Fibroblast of lung (primary cell): ENCODE measurements around the gene ZACN.

Experiments used
- CTCF ChIP-seq, 2 donors: IDR thresholded peaks in 1 of 2; conservative IDR thresholded peaks in 1 of 2; 1 replicate in 1 of 2; 2 replicates in 1 of 2; pipeline ENCODE4 v1.5.1; 2011 to 2012; ENCODE audit warnings: low read length in 2 of 2, control low read depth in 1 of 2, inconsistent platforms in 1 of 2, low read depth in 1 of 2, mild to moderate bottlenecking in 1 of 2
- EZH2 ChIP-seq: IDR thresholded peaks from 2 replicates; pipeline ENCODE4 v1.5.1; 2012; ENCODE audit warnings: low read length, control low read depth, mild to moderate bottlenecking; ENCODE audit errors: missing control alignments

- no peak for TF ChIP-seq CTCF (conservative IDR thresholded peaks at IDR 0.05 in 1 of 2, IDR thresholded peaks at IDR 0.05 in 1 of 2; ENCODE audit: low read depth in 1 of 2, low read length in 2 of 2)
- TF ChIP-seq EZH2: peak; percentile 64
These were observed 563 bp downstream of the ZACN start for GRCh38 chr17:76079535-76079955.
